ENCODE measurements around the gene STPG3. TPM values are rescaled to one million over a fixed set of nuclear protein-coding genes. Genes with fewer than 3 reads are reported as not detected.
A peak's percentile ranks its signal among the peaks of the same experiment; 100 is the strongest.

The STPG3 gene
- total and polyA plus RNA-seq, 2 of the 8 experiments (the other 6 are each of a cell fraction or from before 2014, with no cell fraction given) = not detected

GRCh38 chr9:137227054-137227852 is 23.8 kb upstream of the STPG3 start, which contains the start of gene RNF224 (continued):
- no peak for TF ChIP-seq ASH2L (IDR thresholded peaks at IDR 0.05; ENCODE audit: low read length)
- TF ChIP-seq TBP (IDR thresholded peaks at IDR 0.05; ENCODE audit: low read depth, low read length) = peak; percentile 44; the same call in 1 of the 2 replicates
- no peak for TF ChIP-seq SUZ12 (IDR thresholded peaks at IDR 0.05; ENCODE audit: low read length)
- no peak for TF ChIP-seq SP4 (IDR thresholded peaks at IDR 0.05; ENCODE audit: low read length)
- TF ChIP-seq SIN3A (conservative IDR thresholded peaks at IDR 0.05 in 1 of 2, IDR thresholded peaks at IDR 0.05 in 1 of 2; ENCODE audit: low read depth in 1 of 2, low read length in 2 of 2) = peak in 1 of 2 experiments; percentile 75; a peak in 2 of 4 replicates
- no peak for TF ChIP-seq FOSL1 (IDR thresholded peaks at IDR 0.05; ENCODE audit: insufficient read depth, low read depth, low read length)
- TF ChIP-seq, protein P1, sequence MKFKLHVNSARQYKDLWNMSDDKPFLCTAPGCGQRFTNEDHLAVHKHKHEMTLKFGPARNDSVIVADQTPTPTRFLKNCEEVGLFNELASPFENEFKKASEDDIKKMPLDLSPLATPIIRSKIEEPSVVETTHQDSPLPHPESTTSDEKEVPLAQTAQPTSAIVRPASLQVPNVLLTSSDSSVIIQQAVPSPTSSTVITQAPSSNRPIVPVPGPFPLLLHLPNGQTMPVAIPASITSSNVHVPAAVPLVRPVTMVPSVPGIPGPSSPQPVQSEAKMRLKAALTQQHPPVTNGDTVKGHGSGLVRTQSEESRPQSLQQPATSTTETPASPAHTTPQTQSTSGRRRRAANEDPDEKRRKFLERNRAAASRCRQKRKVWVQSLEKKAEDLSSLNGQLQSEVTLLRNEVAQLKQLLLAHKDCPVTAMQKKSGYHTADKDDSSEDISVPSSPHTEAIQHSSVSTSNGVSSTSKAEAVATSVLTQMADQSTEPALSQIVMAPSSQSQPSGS (IDR thresholded peaks at IDR 0.05; ENCODE audit: low read length) = no peak
- TF ChIP-seq, protein P2, sequence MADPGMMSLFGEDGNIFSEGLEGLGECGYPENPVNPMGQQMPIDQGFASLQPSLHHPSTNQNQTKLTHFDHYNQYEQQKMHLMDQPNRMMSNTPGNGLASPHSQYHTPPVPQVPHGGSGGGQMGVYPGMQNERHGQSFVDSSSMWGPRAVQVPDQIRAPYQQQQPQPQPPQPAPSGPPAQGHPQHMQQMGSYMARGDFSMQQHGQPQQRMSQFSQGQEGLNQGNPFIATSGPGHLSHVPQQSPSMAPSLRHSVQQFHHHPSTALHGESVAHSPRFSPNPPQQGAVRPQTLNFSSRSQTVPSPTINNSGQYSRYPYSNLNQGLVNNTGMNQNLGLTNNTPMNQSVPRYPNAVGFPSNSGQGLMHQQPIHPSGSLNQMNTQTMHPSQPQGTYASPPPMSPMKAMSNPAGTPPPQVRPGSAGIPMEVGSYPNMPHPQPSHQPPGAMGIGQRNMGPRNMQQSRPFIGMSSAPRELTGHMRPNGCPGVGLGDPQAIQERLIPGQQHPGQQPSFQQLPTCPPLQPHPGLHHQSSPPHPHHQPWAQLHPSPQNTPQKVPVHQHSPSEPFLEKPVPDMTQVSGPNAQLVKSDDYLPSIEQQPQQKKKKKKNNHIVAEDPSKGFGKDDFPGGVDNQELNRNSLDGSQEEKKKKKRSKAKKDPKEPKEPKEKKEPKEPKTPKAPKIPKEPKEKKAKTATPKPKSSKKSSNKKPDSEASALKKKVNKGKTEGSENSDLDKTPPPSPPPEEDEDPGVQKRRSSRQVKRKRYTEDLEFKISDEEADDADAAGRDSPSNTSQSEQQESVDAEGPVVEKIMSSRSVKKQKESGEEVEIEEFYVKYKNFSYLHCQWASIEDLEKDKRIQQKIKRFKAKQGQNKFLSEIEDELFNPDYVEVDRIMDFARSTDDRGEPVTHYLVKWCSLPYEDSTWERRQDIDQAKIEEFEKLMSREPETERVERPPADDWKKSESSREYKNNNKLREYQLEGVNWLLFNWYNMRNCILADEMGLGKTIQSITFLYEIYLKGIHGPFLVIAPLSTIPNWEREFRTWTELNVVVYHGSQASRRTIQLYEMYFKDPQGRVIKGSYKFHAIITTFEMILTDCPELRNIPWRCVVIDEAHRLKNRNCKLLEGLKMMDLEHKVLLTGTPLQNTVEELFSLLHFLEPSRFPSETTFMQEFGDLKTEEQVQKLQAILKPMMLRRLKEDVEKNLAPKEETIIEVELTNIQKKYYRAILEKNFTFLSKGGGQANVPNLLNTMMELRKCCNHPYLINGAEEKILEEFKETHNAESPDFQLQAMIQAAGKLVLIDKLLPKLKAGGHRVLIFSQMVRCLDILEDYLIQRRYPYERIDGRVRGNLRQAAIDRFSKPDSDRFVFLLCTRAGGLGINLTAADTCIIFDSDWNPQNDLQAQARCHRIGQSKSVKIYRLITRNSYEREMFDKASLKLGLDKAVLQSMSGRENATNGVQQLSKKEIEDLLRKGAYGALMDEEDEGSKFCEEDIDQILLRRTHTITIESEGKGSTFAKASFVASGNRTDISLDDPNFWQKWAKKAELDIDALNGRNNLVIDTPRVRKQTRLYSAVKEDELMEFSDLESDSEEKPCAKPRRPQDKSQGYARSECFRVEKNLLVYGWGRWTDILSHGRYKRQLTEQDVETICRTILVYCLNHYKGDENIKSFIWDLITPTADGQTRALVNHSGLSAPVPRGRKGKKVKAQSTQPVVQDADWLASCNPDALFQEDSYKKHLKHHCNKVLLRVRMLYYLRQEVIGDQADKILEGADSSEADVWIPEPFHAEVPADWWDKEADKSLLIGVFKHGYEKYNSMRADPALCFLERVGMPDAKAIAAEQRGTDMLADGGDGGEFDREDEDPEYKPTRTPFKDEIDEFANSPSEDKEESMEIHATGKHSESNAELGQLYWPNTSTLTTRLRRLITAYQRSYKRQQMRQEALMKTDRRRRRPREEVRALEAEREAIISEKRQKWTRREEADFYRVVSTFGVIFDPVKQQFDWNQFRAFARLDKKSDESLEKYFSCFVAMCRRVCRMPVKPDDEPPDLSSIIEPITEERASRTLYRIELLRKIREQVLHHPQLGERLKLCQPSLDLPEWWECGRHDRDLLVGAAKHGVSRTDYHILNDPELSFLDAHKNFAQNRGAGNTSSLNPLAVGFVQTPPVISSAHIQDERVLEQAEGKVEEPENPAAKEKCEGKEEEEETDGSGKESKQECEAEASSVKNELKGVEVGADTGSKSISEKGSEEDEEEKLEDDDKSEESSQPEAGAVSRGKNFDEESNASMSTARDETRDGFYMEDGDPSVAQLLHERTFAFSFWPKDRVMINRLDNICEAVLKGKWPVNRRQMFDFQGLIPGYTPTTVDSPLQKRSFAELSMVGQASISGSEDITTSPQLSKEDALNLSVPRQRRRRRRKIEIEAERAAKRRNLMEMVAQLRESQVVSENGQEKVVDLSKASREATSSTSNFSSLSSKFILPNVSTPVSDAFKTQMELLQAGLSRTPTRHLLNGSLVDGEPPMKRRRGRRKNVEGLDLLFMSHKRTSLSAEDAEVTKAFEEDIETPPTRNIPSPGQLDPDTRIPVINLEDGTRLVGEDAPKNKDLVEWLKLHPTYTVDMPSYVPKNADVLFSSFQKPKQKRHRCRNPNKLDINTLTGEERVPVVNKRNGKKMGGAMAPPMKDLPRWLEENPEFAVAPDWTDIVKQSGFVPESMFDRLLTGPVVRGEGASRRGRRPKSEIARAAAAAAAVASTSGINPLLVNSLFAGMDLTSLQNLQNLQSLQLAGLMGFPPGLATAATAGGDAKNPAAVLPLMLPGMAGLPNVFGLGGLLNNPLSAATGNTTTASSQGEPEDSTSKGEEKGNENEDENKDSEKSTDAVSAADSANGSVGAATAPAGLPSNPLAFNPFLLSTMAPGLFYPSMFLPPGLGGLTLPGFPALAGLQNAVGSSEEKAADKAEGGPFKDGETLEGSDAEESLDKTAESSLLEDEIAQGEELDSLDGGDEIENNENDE (IDR thresholded peaks at IDR 0.05; ENCODE audit: insufficient replicate concordance, low read length) = no peak

Data from H1 (cell line).